CD8-positive, alpha-beta memory T cell (primary cell): ENCODE data around the gene SPRR4. TPM values are rescaled to one million over a fixed set of nuclear protein-coding genes. Genes with fewer than 3 reads are reported as not detected.

Experiments
- CTCF ChIA-PET: fragments of 350-600 bp; sonication (Branson Sonifier 250); formaldehyde crosslinking; loops from one replicate; lab custom pipeline; 2021; ENCODE audit warnings: antibody characterized with exemption; lab: Charles Lee
- POLR2A ChIA-PET: fragments of 350-600 bp; sonication (Branson Sonifier 250); formaldehyde crosslinking; loops from one replicate; lab custom pipeline; 2021; ENCODE audit warnings: antibody characterized with exemption; lab: Charles Lee
- DNase-seq, 5 donors: peaks; one replicate each; pipeline versions ENCODE4 v3.0.0 to v3.0.0-alpha.2; 2020 to 2022; ENCODE audit warnings: mixed read lengths in 1 of 5
- H3K27ac ChIP-seq: one replicate; pipeline ENCODE4 v1.7.0; 2013; ENCODE audit warnings: low read depth, mild to moderate bottlenecking, low read length, moderate library complexity
- H3K27me3 ChIP-seq: 2 replicates; pipeline ENCODE4 v1.7.0; 2013; ENCODE audit warnings: low read length, mild to moderate bottlenecking; ENCODE audit not compliant: insufficient read depth, poor library complexity, severe bottlenecking
- H3K36me3 ChIP-seq: 2 replicates; pipeline ENCODE4 v1.7.0; 2013; ENCODE audit warnings: mild to moderate bottlenecking, low read length, moderate library complexity; ENCODE audit not compliant: insufficient read depth
- H3K4me1 ChIP-seq: 2 replicates; pipeline ENCODE4 v1.7.0; 2013; ENCODE audit warnings: mild to moderate bottlenecking, low read length, moderate library complexity; ENCODE audit not compliant: insufficient read depth
- H3K4me3 ChIP-seq: 2 replicates; pipeline ENCODE4 v1.7.0; 2013; ENCODE audit warnings: mild to moderate bottlenecking, low read length
- H3K9me3 ChIP-seq: 2 replicates; pipeline ENCODE4 v1.7.0; 2013; ENCODE audit warnings: mild to moderate bottlenecking, low read length
- H3K27ac Mint-ChIP-seq, 8 donors: one replicate each; pipeline ENCODE4 v1.8.0; 2020 to 2021; ENCODE audit warnings: mixed read lengths in 8 of 8, mild to moderate bottlenecking in 6 of 8, inconsistent platforms in 3 of 8, moderate library complexity in 3 of 8
- H3K27me3 Mint-ChIP-seq, 2 donors: one replicate each; pipeline ENCODE4 v1.8.0; 2020 to 2021; ENCODE audit warnings: mixed read lengths in 2 of 2, mild to moderate bottlenecking in 1 of 2, moderate library complexity in 1 of 2
- H3K36me3 Mint-ChIP-seq, 3 donors: one replicate each; pipeline ENCODE4 v1.8.0; 2020 to 2021; ENCODE audit warnings: mixed read lengths in 3 of 3, inconsistent platforms in 1 of 3, mild to moderate bottlenecking in 1 of 3
- H3K4me1 Mint-ChIP-seq, 3 donors: one replicate each; pipeline ENCODE4 v1.8.0; 2020 to 2021; ENCODE audit warnings: mixed read lengths in 3 of 3, inconsistent platforms in 1 of 3, mild to moderate bottlenecking in 1 of 3
- H3K4me3 Mint-ChIP-seq, 7 donors: one replicate each; pipeline ENCODE4 v1.8.0; 2020 to 2021; ENCODE audit warnings: mixed read lengths in 7 of 7, mild to moderate bottlenecking in 6 of 7, moderate library complexity in 4 of 7, inconsistent platforms in 2 of 7
- H3K9me3 Mint-ChIP-seq, 5 donors: one replicate each; pipeline ENCODE4 v1.8.0; 2020 to 2022; ENCODE audit warnings: mixed read lengths in 5 of 5, mild to moderate bottlenecking in 3 of 5, moderate library complexity in 2 of 5, inconsistent platforms in 1 of 5
- polyA plus RNA-seq: library from polyadenylated mRNA; unstranded; fragments of 300-500 nt; fragmentation: Illumina TruSeq; gene quantifications from one replicate; pipeline ENCODE4 v1.2.3, GENCODE V29; 2021
- total RNA-seq, 2 experiments: library from RNA; stranded (reverse); gene quantifications; one replicate each; pipeline ENCODE4 v1.2.3, GENCODE V29; 2021

Gene SPRR4
- total and polyA plus RNA-seq, 3 experiments from 2014 or later, result not detected

- Histone ChIP-seq H3K4me3 (no peak overlapping the region), H3K36me3 (no peaks in the 10 kb centered on the region), H3K4me1 (no peaks in the 10 kb centered on the region), H3K27me3 (no peaks in the 10 kb centered on the region), H3K9me3 (no peaks in the 10 kb centered on the region), H3K27ac (no peak overlapping the region)
- CTCF ChIA-PET, result no interaction called here
- POLR2A ChIA-PET, result no interaction called here
- no peaks in the 10 kb centered on the region for H3K4me1 Mint-ChIP-seq
- DNase-seq, result no peak
- peaks cover 0 to 2% (median 0%) of the 10 kb centered on the region in 3 donors for H3K36me3 Mint-ChIP-seq
- no peak overlapping the region for H3K27ac Mint-ChIP-seq
- H3K9me3 Mint-ChIP-seq, result peaks cover 0 to 3% (median 1%) of the 10 kb centered on the region in 5 donors
- H3K4me3 Mint-ChIP-seq, result no peak overlapping the region
- H3K27me3 Mint-ChIP-seq, result peaks cover 5 to 19% of the 10 kb centered on the region in 2 donors
These were observed 28.3 kb upstream of the SPRR4 start for GRCh38 chr1:152942161-152942560.

GRCh38 chr1:152946248-152946647, 24.2 kb upstream of the SPRR4 start:
- DNase-seq, result no peak
- ChIA-PET CTCF (no interaction called here), POLR2A (no interaction called here)
- Histone ChIP-seq H3K27ac (no peak overlapping the region), H3K36me3 (no peaks in the 10 kb centered on the region), H3K4me1 (no peaks in the 10 kb centered on the region), H3K9me3 (no peaks in the 10 kb centered on the region), H3K4me3 (no peak overlapping the region), H3K27me3 (no peaks in the 10 kb centered on the region)
- Mint-ChIP-seq H3K36me3 (no peaks in the 10 kb centered on the region), H3K4me3 (no peak overlapping the region), H3K9me3 (no peaks in the 10 kb centered on the region), H3K27ac (no peak overlapping the region), H3K27me3 (peaks cover 10 to 18% of the 10 kb centered on the region in 2 donors), H3K4me1 (no peaks in the 10 kb centered on the region)

GRCh38 chr1:152946651-152947256, 23.7 kb upstream of the SPRR4 start, which contains the start of gene SPRR5:
SPRR5 (plus strand) TSS chr1:152947206; CDS start chr1:152948555, 1,349 bp downstream.
- Mint-ChIP-seq H3K27ac (no peak within 1 kb of the TSS), H3K9me3 (no peaks in the 10 kb centered on the region), H3K36me3 (no peaks in the 10 kb centered on the region), H3K4me3 (no peak within 1 kb of the TSS), H3K27me3 (peaks cover 10 to 19% of the 10 kb centered on the region in 2 donors), H3K4me1 (no peaks in the 10 kb centered on the region)
- ChIA-PET CTCF (no interaction called here), POLR2A (no interaction called here)
- H3K4me3 ChIP-seq, result no peak within 1 kb of the TSS
- H3K36me3 ChIP-seq, result no peaks in the 10 kb centered on the region
- H3K4me1 ChIP-seq, result no peaks in the 10 kb centered on the region
- H3K9me3 ChIP-seq, result no peaks in the 10 kb centered on the region
- no peak within 1 kb of the TSS for H3K27ac ChIP-seq
- H3K27me3 ChIP-seq, result no peaks in the 10 kb centered on the region
- DNase-seq, result no peak

GRCh38 chr1:152951711-152952110, 18.7 kb upstream of the SPRR4 start:
- no peak overlapping the region for H3K4me3 Mint-ChIP-seq
- ChIA-PET CTCF (no interaction called here), POLR2A (no interaction called here)
- no peak overlapping the region for H3K27ac Mint-ChIP-seq
- H3K9me3 Mint-ChIP-seq, result peaks cover 0 to 1% (median 0%) of the 10 kb centered on the region in 5 donors
- no peak overlapping the region for H3K27ac ChIP-seq
- no peaks in the 10 kb centered on the region for H3K4me1 Mint-ChIP-seq
- H3K36me3 Mint-ChIP-seq, result no peaks in the 10 kb centered on the region
- H3K27me3 ChIP-seq, result no peaks in the 10 kb centered on the region
- H3K27me3 Mint-ChIP-seq, result peaks cover 10% of the 10 kb centered on the region in 2 donors
- DNase-seq, result no peak
- H3K36me3 ChIP-seq, result no peaks in the 10 kb centered on the region
- no peak overlapping the region for H3K4me3 ChIP-seq
- H3K9me3 ChIP-seq, result no peaks in the 10 kb centered on the region
- no peaks in the 10 kb centered on the region for H3K4me1 ChIP-seq

- Histone ChIP-seq H3K27me3 (no peaks in the 10 kb centered on the region), H3K36me3 (no peaks in the 10 kb centered on the region), H3K27ac (no peak overlapping the region), H3K9me3 (no peaks in the 10 kb centered on the region), H3K4me1 (no peaks in the 10 kb centered on the region), H3K4me3 (no peak overlapping the region)
- Mint-ChIP-seq H3K9me3 (peaks cover 0 to 1% (median 0%) of the 10 kb centered on the region in 5 donors), H3K4me3 (no peak overlapping the region), H3K27ac (no peak overlapping the region), H3K36me3 (no peaks in the 10 kb centered on the region), H3K27me3 (peaks cover 6 to 9% of the 10 kb centered on the region in 2 donors), H3K4me1 (no peaks in the 10 kb centered on the region)
- CTCF ChIA-PET, result no interaction called here
- no peak for DNase-seq
- POLR2A ChIA-PET, result no interaction called here
These were observed 16.7 kb upstream of the SPRR4 start for GRCh38 chr1:152953761-152954160.

DNA sequence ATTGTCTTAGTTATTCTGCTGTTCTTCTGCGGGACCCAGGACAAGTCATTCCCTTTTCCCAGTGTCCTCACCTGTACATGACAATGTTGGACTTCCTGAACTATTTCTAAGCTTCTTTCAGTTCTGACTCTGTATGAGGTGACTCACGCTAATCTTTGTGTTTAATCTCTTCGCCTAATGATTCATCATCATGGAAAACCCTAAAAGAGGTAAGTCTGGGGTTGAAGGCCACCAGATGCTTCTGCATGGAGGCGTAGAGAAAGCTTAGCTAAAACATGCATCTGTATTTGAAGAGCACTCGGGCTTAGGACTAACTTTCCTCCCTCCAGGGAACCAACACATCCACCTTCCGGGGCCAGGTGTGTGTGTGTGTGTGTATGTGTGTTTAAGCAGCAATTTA, 16.0 kb upstream of the SPRR4 start:
- H3K27ac ChIP-seq, result no peak overlapping the region
- H3K36me3 ChIP-seq, result no peaks in the 10 kb centered on the region
- no peaks in the 10 kb centered on the region for H3K4me1 Mint-ChIP-seq
- H3K4me3 ChIP-seq, result no peak overlapping the region
- no peak overlapping the region for H3K4me3 Mint-ChIP-seq
- H3K27me3 Mint-ChIP-seq, result peaks cover 3 to 9% of the 10 kb centered on the region in 2 donors
- DNase-seq, result no peak
- H3K36me3 Mint-ChIP-seq, result no peaks in the 10 kb centered on the region
- H3K4me1 ChIP-seq, result no peaks in the 10 kb centered on the region
- H3K9me3 ChIP-seq, result no peaks in the 10 kb centered on the region
- ChIA-PET POLR2A (no interaction called here), CTCF (no interaction called here)
- peaks cover 0 to 1% (median 0%) of the 10 kb centered on the region in 5 donors for H3K9me3 Mint-ChIP-seq
- no peaks in the 10 kb centered on the region for H3K27me3 ChIP-seq
- no peak overlapping the region for H3K27ac Mint-ChIP-seq

- Mint-ChIP-seq H3K27me3 (peaks cover 0 to 12% of the 10 kb centered on the region in 2 donors), H3K27ac (no peak overlapping the region), H3K36me3 (no peaks in the 10 kb centered on the region), H3K4me1 (no peaks in the 10 kb centered on the region), H3K9me3 (no peaks in the 10 kb centered on the region), H3K4me3 (no peak overlapping the region)
- Histone ChIP-seq H3K9me3 (no peaks in the 10 kb centered on the region), H3K4me1 (no peaks in the 10 kb centered on the region), H3K36me3 (no peaks in the 10 kb centered on the region), H3K4me3 (no peak overlapping the region), H3K27me3 (peaks cover 5% of the 10 kb centered on the region), H3K27ac (no peak overlapping the region)
- POLR2A ChIA-PET, result no interaction called here
- CTCF ChIA-PET, result no interaction called here
- DNase-seq, result no peak
These were observed 12.9 kb upstream of the SPRR4 start for GRCh38 chr1:152957561-152957960.

- H3K27ac ChIP-seq, result no peak overlapping the region
- Mint-ChIP-seq H3K4me3 (no peak overlapping the region), H3K27me3 (peaks cover 1 to 17% of the 10 kb centered on the region in 2 donors), H3K9me3 (no peaks in the 10 kb centered on the region), H3K4me1 (no peaks in the 10 kb centered on the region), H3K27ac (no peak overlapping the region), H3K36me3 (no peaks in the 10 kb centered on the region)
- H3K4me3 ChIP-seq, result no peak overlapping the region
- ChIA-PET POLR2A (no interaction called here), CTCF (no interaction called here)
- H3K27me3 ChIP-seq, result peaks cover 5% of the 10 kb centered on the region
- H3K36me3 ChIP-seq, result no peaks in the 10 kb centered on the region
- H3K4me1 ChIP-seq, result no peaks in the 10 kb centered on the region
- DNase-seq, result no peak
- H3K9me3 ChIP-seq, result no peaks in the 10 kb centered on the region
These were observed 11.2 kb upstream of the SPRR4 start for GRCh38 chr1:152959273-152959672.
